ENCODE results near the gene WDR18.

Gene WDR18

DNA sequence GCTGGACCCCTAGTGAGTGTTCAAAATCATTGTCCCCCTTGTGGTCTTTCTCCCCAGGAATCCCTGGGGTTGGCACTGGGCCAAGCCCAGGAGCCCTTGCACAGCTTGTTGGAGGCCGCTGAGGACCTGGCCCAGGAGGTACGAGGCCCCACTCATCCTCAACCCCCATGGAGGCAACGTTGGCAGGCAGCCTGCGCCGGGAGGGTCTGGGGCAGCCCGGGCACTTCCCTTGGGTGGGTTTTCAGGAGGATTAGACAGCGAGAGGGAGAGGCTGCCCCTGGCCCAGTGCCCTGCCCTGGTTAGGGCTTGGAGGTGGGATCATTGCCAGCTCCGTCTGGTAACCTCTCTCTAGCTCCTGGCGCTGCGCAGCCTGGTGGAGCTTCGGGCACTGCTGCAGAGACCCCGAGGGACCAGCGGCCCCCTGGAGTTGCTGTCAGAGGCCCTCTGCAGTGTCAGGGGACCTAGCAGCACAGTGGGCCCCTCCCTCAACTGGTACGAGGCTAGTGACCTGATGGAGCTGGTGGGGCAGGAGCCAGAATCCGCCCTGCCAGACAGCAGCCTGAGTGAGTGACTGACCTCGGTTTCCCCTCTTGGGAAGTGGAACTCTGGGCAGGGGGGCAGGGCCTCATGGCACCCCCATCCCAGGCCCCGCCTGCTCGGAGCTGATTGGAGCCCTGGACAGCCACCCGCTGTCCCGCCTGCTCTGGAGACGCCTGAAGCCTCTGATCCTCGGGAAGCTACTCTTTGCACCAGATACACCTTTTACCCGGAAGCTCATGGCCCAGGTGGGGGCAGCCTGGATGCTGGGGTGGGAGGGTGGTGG is 58.8 kb downstream of the WDR18 start:
- DNase-seq (ENCODE audit: low read depth): no peak

Measured in GM04503 (cell line).